Effector memory CD8-positive, alpha-beta T cell (primary cell): ENCODE data around the gene GPR141.

Source experiments
- ATAC-seq: fragments of 150-1000 bp; cut with Tn5 transposase; replicated peaks from 2 replicates; pipeline ENCODE4 v1.10.0; 2021; ENCODE audit warnings: mild to moderate bottlenecking, moderate library complexity
- DNase-seq, 3 experiments: peaks; one replicate each; pipeline ENCODE4 v3.0.0; 2021
- H3K27ac Mint-ChIP-seq, 2 donors: one replicate each; pipeline ENCODE4 v1.8.0; 2022; ENCODE audit warnings: mild to moderate bottlenecking in 2 of 2, mixed read lengths in 2 of 2, moderate library complexity in 2 of 2
- H3K27me3 Mint-ChIP-seq, 2 donors: one replicate each; pipeline ENCODE4 v1.8.0; 2022; ENCODE audit warnings: mixed read lengths in 2 of 2
- H3K36me3 Mint-ChIP-seq: one replicate; pipeline ENCODE4 v1.8.0; 2022; ENCODE audit warnings: mild to moderate bottlenecking, moderate library complexity, mixed read lengths; ENCODE audit not compliant: insufficient read depth
- H3K4me1 Mint-ChIP-seq, 2 donors: one replicate each; pipeline ENCODE4 v1.8.0; 2022; ENCODE audit warnings: low read depth in 2 of 2, mixed read lengths in 2 of 2
- H3K4me3 Mint-ChIP-seq, 2 donors: one replicate each; pipeline ENCODE4 v1.8.0; 2022; ENCODE audit warnings: mild to moderate bottlenecking in 2 of 2, mixed read lengths in 2 of 2, moderate library complexity in 2 of 2
- H3K9me3 Mint-ChIP-seq, 2 donors: one replicate each; pipeline ENCODE4 v1.8.0; 2022; ENCODE audit warnings: mixed read lengths in 2 of 2
- total RNA-seq, 9 experiments: gene quantifications; one replicate each; lab custom pipeline; 2026; lab: John Stamatoyannopoulos, UW

GPR141 gene
- 0.12 to 10.8 (median 1.1) reads per million in 9 experiments for total RNA-seq

- Mint-ChIP-seq H3K27me3 (peaks cover 0 to 13% of the 10 kb centered on the region in 2 donors), H3K9me3 (no peaks in the 10 kb centered on the region), H3K27ac (peak within 1 kb of the TSS; percentile 23 to 67), H3K36me3 (no peaks in the 10 kb centered on the region), H3K4me3 (peak within 1 kb of the TSS; percentile 54 to 77), H3K4me1 (peaks cover 2 to 25% of the 10 kb centered on the region in 2 donors)
- DNase-seq (no peak), ATAC-seq (peak; percentile 54)
Observed at GRCh38 chr7:37683246-37684120, at the start of gene GPR141. GPR141 (plus strand) TSS chr7:37683766; CDS start chr7:37740394, 56,628 bp downstream.

- Mint-ChIP-seq H3K27ac (no peak overlapping the region), H3K4me1 (peaks cover 6 to 34% of the 10 kb centered on the region in 2 donors), H3K4me3 (peak overlapping the region in 1 of 2 donors; percentile 41), H3K36me3 (no peaks in the 10 kb centered on the region), H3K27me3 (peaks cover 0 to 27% of the 10 kb centered on the region in 2 donors), H3K9me3 (peaks cover 4 to 13% of the 10 kb centered on the region in 2 donors)
- DNase-seq, result no peak
- ATAC-seq, result no peak
Observed at GRCh38 chr7:37635346-37635745, 48.2 kb upstream of the GPR141 start.

- Mint-ChIP-seq H3K27ac (no peak overlapping the region), H3K27me3 (peaks cover 9 to 34% of the 10 kb centered on the region in 2 donors)
Observed at GRCh38 chr7:37642028-37642540, 41.5 kb upstream of the GPR141 start.

GRCh38 chr7:37643876-37644275, 39.7 kb upstream of the GPR141 start:
- H3K4me3 Mint-ChIP-seq, result peak overlapping the region in 1 of 2 donors; percentile 34
- peaks cover 4 to 7% of the 10 kb centered on the region in 2 donors for H3K9me3 Mint-ChIP-seq
- no peak for ATAC-seq
- H3K27ac Mint-ChIP-seq, result no peak overlapping the region
- H3K27me3 Mint-ChIP-seq, result peaks cover 9 to 24% of the 10 kb centered on the region in 2 donors
- peaks cover 6% of the 10 kb centered on the region for H3K36me3 Mint-ChIP-seq
- peaks cover 3 to 16% of the 10 kb centered on the region in 2 donors for H3K4me1 Mint-ChIP-seq
- DNase-seq, result no peak

More at GRCh38 chr7:37642028-37642540, 41.5 kb upstream of the GPR141 start:
- no peak overlapping the region for H3K4me3 Mint-ChIP-seq
- H3K4me1 Mint-ChIP-seq, result peaks cover 3 to 30% of the 10 kb centered on the region in 2 donors
- H3K36me3 Mint-ChIP-seq, result peaks cover 6% of the 10 kb centered on the region
- no peak for DNase-seq
- no peak for ATAC-seq
- H3K9me3 Mint-ChIP-seq, result peaks cover 5 to 12% of the 10 kb centered on the region in 2 donors

- Mint-ChIP-seq H3K4me3 (peak overlapping the region; percentile 61 to 83), H3K27ac (peak overlapping the region; percentile 87 to 95)
- ATAC-seq, result peak; percentile 40
Observed at GRCh38 chr7:37645282-37646050, 38.1 kb upstream of the GPR141 start.

GRCh38 chr7:37656913-37657530, 26.5 kb upstream of the GPR141 start:
- no peaks in the 10 kb centered on the region for H3K27me3 Mint-ChIP-seq
- peaks cover 15 to 41% of the 10 kb centered on the region in 2 donors for H3K4me1 Mint-ChIP-seq
- peak overlapping the region; percentile 67 to 72 for H3K4me3 Mint-ChIP-seq
- DNase-seq (no peak), ATAC-seq (peak; percentile 73)
- H3K9me3 Mint-ChIP-seq, result peaks cover 0 to 2% of the 10 kb centered on the region in 2 donors
- H3K27ac Mint-ChIP-seq, result peak overlapping the region; percentile 55 to 85
- H3K36me3 Mint-ChIP-seq, result peaks cover 3% of the 10 kb centered on the region

More at GRCh38 chr7:37645282-37646050, 38.1 kb upstream of the GPR141 start:
- no peak for DNase-seq
- H3K27me3 Mint-ChIP-seq, result peaks cover 9 to 10% of the 10 kb centered on the region in 2 donors
- peaks cover 4 to 7% of the 10 kb centered on the region in 2 donors for H3K9me3 Mint-ChIP-seq
- peaks cover 6% of the 10 kb centered on the region for H3K36me3 Mint-ChIP-seq
- peaks cover 3 to 10% of the 10 kb centered on the region in 2 donors for H3K4me1 Mint-ChIP-seq

GRCh38 chr7:37657816-37658215, 25.8 kb upstream of the GPR141 start:
- DNase-seq (no peak), ATAC-seq (peak; percentile 80)
- Mint-ChIP-seq H3K4me1 (peaks cover 15 to 44% of the 10 kb centered on the region in 2 donors), H3K27me3 (no peaks in the 10 kb centered on the region), H3K9me3 (peaks cover 0 to 2% of the 10 kb centered on the region in 2 donors), H3K36me3 (peaks cover 3% of the 10 kb centered on the region), H3K27ac (peak overlapping the region; percentile 55 to 85), H3K4me3 (peak overlapping the region; percentile 67 to 72)

GRCh38 chr7:37659971-37660565, 23.5 kb upstream of the GPR141 start:
- H3K4me1 Mint-ChIP-seq, result peaks cover 15 to 44% of the 10 kb centered on the region in 2 donors
- H3K36me3 Mint-ChIP-seq, result peaks cover 3% of the 10 kb centered on the region
- peak overlapping the region in 1 of 2 donors; percentile 76 for H3K27ac Mint-ChIP-seq
- no peaks in the 10 kb centered on the region for H3K27me3 Mint-ChIP-seq
- peak; percentile 20 for ATAC-seq
- DNase-seq, result no peak
- H3K9me3 Mint-ChIP-seq, result peaks cover 0 to 2% of the 10 kb centered on the region in 2 donors
- peak overlapping the region in 1 of 2 donors; percentile 56 for H3K4me3 Mint-ChIP-seq

GRCh38 chr7:37660614-37661013, 23.0 kb upstream of the GPR141 start:
- Mint-ChIP-seq H3K9me3 (no peaks in the 10 kb centered on the region), H3K27me3 (no peaks in the 10 kb centered on the region), H3K4me3 (peak overlapping the region in 1 of 2 donors; percentile 56), H3K36me3 (peaks cover 3% of the 10 kb centered on the region), H3K4me1 (peaks cover 12 to 40% of the 10 kb centered on the region in 2 donors), H3K27ac (no peak overlapping the region)
- ATAC-seq (no peak), DNase-seq (no peak)

GRCh38 chr7:37663693-37664092, 19.9 kb upstream of the GPR141 start:
- Mint-ChIP-seq H3K36me3 (no peaks in the 10 kb centered on the region), H3K9me3 (no peaks in the 10 kb centered on the region), H3K27ac (no peak overlapping the region), H3K4me1 (peaks cover 6 to 20% of the 10 kb centered on the region in 2 donors), H3K27me3 (no peaks in the 10 kb centered on the region), H3K4me3 (no peak overlapping the region)
- ATAC-seq, result no peak
- DNase-seq, result no peak

- H3K27ac Mint-ChIP-seq, result peak overlapping the region in 1 of 2 donors; percentile 29
- no peaks in the 10 kb centered on the region for H3K36me3 Mint-ChIP-seq
- no peak for DNase-seq
- no peak for ATAC-seq
- no peak overlapping the region for H3K4me3 Mint-ChIP-seq
- peaks cover 3 to 5% of the 10 kb centered on the region in 2 donors for H3K4me1 Mint-ChIP-seq
- H3K9me3 Mint-ChIP-seq, result no peaks in the 10 kb centered on the region
- no peaks in the 10 kb centered on the region for H3K27me3 Mint-ChIP-seq
Observed at GRCh38 chr7:37665352-37666022, 18.1 kb upstream of the GPR141 start.
